Measurements from ENCODE around the gene OSBP2. TPM values are rescaled to one million over a fixed set of nuclear protein-coding genes. Genes with fewer than 3 reads are reported as not detected.

The OSBP2 gene
- total and polyA plus RNA-seq, 2 of the 13 experiments (the other 11 are each of a cell fraction or from before 2014, with no cell fraction given), result 5.0 to 7.7 TPM

DNA sequence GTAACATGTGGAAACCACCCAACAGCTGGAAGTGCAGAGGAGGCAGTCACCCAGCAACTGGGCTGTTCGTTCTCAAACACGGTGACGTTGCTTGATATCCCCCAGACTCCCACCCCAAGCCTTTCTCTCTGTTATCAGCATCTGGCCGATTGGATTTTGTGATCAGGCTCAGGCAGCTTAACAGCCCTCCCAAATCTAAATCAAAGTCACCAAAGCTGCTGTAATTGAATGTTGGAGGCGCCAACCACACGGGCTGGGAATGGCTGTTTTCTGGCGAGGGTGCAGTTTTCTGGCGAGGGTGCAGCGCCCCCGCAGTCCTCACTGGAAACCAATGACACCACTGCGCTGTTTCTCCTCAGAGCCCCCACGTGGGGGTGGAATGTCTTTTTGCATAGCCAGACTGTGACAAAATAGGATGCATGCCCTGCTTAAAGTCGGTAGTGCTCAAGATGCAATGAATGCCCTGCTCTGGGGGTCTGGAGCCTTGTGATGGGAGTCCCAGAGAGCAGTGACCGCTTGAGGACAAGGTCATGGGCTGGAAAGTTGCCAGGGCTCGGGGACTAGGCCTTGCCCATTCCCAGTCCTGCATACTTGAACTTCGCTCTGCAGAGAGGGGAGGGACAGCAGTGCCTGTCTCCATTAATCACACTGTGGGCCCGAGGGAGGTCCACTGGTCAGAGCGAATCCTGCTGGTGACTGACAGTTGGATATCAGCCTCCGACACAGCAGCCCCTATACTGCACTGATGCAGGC is 168.6 kb downstream of the OSBP2 start (continued):
- TF ChIP-seq NFAT5 (CRISPR knock-in tag; IDR thresholded peaks at IDR 0.05) (no peak), ZNF746 (CRISPR knock-in tag; IDR thresholded peaks at IDR 0.05) (no peak), PAXIP1 (CRISPR knock-in tag; conservative IDR thresholded peaks at IDR 0.05) (peak; percentile 80), GATA4 (IDR thresholded peaks at IDR 0.05; ENCODE audit: borderline replicate concordance, low read depth) (no peak), ATF1 (CRISPR knock-in tag; IDR thresholded peaks at IDR 0.05) (no peak), MIER3 (CRISPR knock-in tag; IDR thresholded peaks at IDR 0.05; ENCODE audit: borderline replicate concordance) (peak; percentile 40; the same call in 1 of the 2 replicates), HMG20A (CRISPR knock-in tag; IDR thresholded peaks at IDR 0.05; ENCODE audit: borderline replicate concordance) (peak; percentile 60; the same call in 1 of the 2 replicates), AFF4 (CRISPR knock-in tag; IDR thresholded peaks at IDR 0.05) (no peak), ZSCAN12 (CRISPR knock-in tag; IDR thresholded peaks at IDR 0.05) (no peak), RFX3 (CRISPR knock-in tag; IDR thresholded peaks at IDR 0.05) (no peak), ZFP90 (CRISPR knock-in tag; IDR thresholded peaks at IDR 0.05; ENCODE audit: borderline replicate concordance) (no peak)
- TF ChIP-seq, protein P1, sequence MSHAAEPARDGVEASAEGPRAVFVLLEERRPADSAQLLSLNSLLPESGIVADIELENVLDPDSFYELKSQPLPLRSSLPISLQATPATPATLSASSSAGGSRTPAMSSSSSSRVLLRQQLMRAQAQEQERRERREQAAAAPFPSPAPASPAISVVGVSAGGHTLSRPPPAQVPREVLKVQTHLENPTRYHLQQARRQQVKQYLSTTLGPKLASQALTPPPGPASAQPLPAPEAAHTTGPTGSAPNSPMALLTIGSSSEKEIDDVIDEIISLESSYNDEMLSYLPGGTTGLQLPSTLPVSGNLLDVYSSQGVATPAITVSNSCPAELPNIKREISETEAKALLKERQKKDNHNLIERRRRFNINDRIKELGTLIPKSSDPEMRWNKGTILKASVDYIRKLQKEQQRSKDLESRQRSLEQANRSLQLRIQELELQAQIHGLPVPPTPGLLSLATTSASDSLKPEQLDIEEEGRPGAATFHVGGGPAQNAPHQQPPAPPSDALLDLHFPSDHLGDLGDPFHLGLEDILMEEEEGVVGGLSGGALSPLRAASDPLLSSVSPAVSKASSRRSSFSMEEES (CRISPR knock-in tag; IDR thresholded peaks at IDR 0.05), result no peak
